ENCODE results near the gene RCCD1. TPM values are rescaled to one million over a fixed set of nuclear protein-coding genes. Genes with fewer than 3 reads are reported as not detected.

RCCD1 gene
- total RNA-seq, 2 experiments from 2014 or later, result 35.4 to 50.1 TPM

GRCh38 chr15:90953947-90954711 is 555 bp upstream of the RCCD1 start:
- Mint-ChIP-seq H3K4me1 (peaks cover 21% of the 10 kb centered on the region), H3K27me3 (no peaks in the 10 kb centered on the region), H3K27ac (peak overlapping the region; percentile 95), H3K36me3 (peaks cover 44% of the 10 kb centered on the region), H3K9me3 (ENCODE audit: low read depth) (no peaks in the 10 kb centered on the region), H3K4me3 (peak overlapping the region; percentile 86)
- no peak for DNase-seq
- no peak for ATAC-seq
- CTCF ChIA-PET, result interaction anchor here (0.9 to 6.7 kb wide), 5 partner anchors 20 to 79 kb away, joined by 3 to 101 read pairs (median 4); partner anchors contain the start of genes HDDC3 and UNC45A

GRCh38 chr15:90955624-90956273 is 1.1 kb downstream of the RCCD1 start:
- no peak for DNase-seq

GRCh38 chr15:90956274-90957030 is 1.8 kb downstream of the RCCD1 start:
- DNase-seq (peak; percentile 75), ATAC-seq (no peak)
- no peaks in the 10 kb centered on the region for H3K9me3 Mint-ChIP-seq (ENCODE audit: low read depth)
- peaks cover 37% of the 10 kb centered on the region for H3K36me3 Mint-ChIP-seq
- H3K4me1 Mint-ChIP-seq, result peaks cover 21% of the 10 kb centered on the region
- peak overlapping the region; percentile 95 for H3K27ac Mint-ChIP-seq
- peak overlapping the region; percentile 86 for H3K4me3 Mint-ChIP-seq
- CTCF ChIA-PET, result interaction anchor here (0.5 to 6.7 kb wide), 39 partner anchors 9 to 374 kb away, joined by 3 to 101 read pairs (median 5); partner anchors contain the start of genes BLM, HDDC3, UNC45A and VPS33B
- no peaks in the 10 kb centered on the region for H3K27me3 Mint-ChIP-seq

More at GRCh38 chr15:90955624-90956273, 1.1 kb downstream of the RCCD1 start:
- CTCF ChIA-PET, result interaction anchor here (0.7 to 6.7 kb wide), 35 partner anchors 9 to 373 kb away, joined by 3 to 101 read pairs (median 5); partner anchors contain the start of genes BLM, HDDC3, UNC45A and VPS33B
- H3K36me3 Mint-ChIP-seq, result peaks cover 36% of the 10 kb centered on the region
- H3K27ac Mint-ChIP-seq, result peak overlapping the region; percentile 95
- peaks cover 21% of the 10 kb centered on the region for H3K4me1 Mint-ChIP-seq
- H3K4me3 Mint-ChIP-seq, result peak overlapping the region; percentile 86
- H3K9me3 Mint-ChIP-seq (ENCODE audit: low read depth), result no peaks in the 10 kb centered on the region
- ATAC-seq, result no peak
- no peaks in the 10 kb centered on the region for H3K27me3 Mint-ChIP-seq

- Mint-ChIP-seq H3K4me1 (peaks cover 23% of the 10 kb centered on the region), H3K4me3 (peak overlapping the region; percentile 86), H3K36me3 (peaks cover 37% of the 10 kb centered on the region), H3K27ac (peak overlapping the region; percentile 14), H3K27me3 (no peaks in the 10 kb centered on the region), H3K9me3 (ENCODE audit: low read depth) (no peaks in the 10 kb centered on the region)
- CTCF ChIA-PET, result interaction anchor here (0.5 to 6.7 kb wide), 38 partner anchors 9 to 375 kb away, joined by 3 to 101 read pairs (median 5); partner anchors contain the start of genes BLM, HDDC3, UNC45A and VPS33B
- no peak for ATAC-seq
- DNase-seq, result no peak
Measured at GRCh38 chr15:90957031-90957790, 2.5 kb downstream of the RCCD1 start.

- Mint-ChIP-seq H3K27ac (peak overlapping the region; percentile 14), H3K4me3 (peak overlapping the region; percentile 61), H3K27me3 (no peaks in the 10 kb centered on the region), H3K9me3 (ENCODE audit: low read depth) (no peaks in the 10 kb centered on the region), H3K36me3 (peaks cover 35% of the 10 kb centered on the region), H3K4me1 (peaks cover 23% of the 10 kb centered on the region)
- ATAC-seq (no peak), DNase-seq (no peak)
- CTCF ChIA-PET, result interaction anchor here (1.0 to 6.7 kb wide), 17 partner anchors 8 to 314 kb away, joined by 3 to 101 read pairs (median 12); partner anchors contain the start of genes HDDC3, UNC45A and VPS33B
Measured at GRCh38 chr15:90957791-90958190, 3.1 kb downstream of the RCCD1 start.

GRCh38 chr15:90959028-90959595 is 4.4 kb downstream of the RCCD1 start:
- no peak for ATAC-seq
- H3K4me3 Mint-ChIP-seq, result no peak overlapping the region
- H3K4me1 Mint-ChIP-seq, result peaks cover 19% of the 10 kb centered on the region
- CTCF ChIA-PET, result interaction anchor here (1.6 to 3.5 kb wide), 4 partner anchors 13 to 74 kb away, joined by 4 to 16 read pairs (median 4); no protein-coding TSS in a partner anchor
- H3K27me3 Mint-ChIP-seq, result no peaks in the 10 kb centered on the region
- no peaks in the 10 kb centered on the region for H3K9me3 Mint-ChIP-seq (ENCODE audit: low read depth)
- H3K36me3 Mint-ChIP-seq, result peaks cover 37% of the 10 kb centered on the region
- DNase-seq, result no peak
- peak overlapping the region; percentile 11 for H3K27ac Mint-ChIP-seq

- ATAC-seq, result no peak
- no peak for DNase-seq
- Mint-ChIP-seq H3K4me3 (no peak overlapping the region), H3K36me3 (peaks cover 37% of the 10 kb centered on the region), H3K4me1 (peaks cover 16% of the 10 kb centered on the region), H3K27me3 (no peaks in the 10 kb centered on the region), H3K27ac (no peak overlapping the region), H3K9me3 (ENCODE audit: low read depth) (no peaks in the 10 kb centered on the region)
- CTCF ChIA-PET, result interaction anchor here (1.4 to 2.1 kb wide), 4 partner anchors 28 to 90 kb away, joined by 4 to 6 read pairs (median 4); no protein-coding TSS in a partner anchor
Measured at GRCh38 chr15:90959894-90960293, 5.2 kb downstream of the RCCD1 start.

- no peaks in the 10 kb centered on the region for H3K9me3 Mint-ChIP-seq (ENCODE audit: low read depth)
- H3K4me3 Mint-ChIP-seq, result no peak overlapping the region
- peaks cover 41% of the 10 kb centered on the region for H3K36me3 Mint-ChIP-seq
- no peak overlapping the region for H3K27ac Mint-ChIP-seq
- H3K4me1 Mint-ChIP-seq, result peaks cover 17% of the 10 kb centered on the region
- H3K27me3 Mint-ChIP-seq, result no peaks in the 10 kb centered on the region
- ATAC-seq (no peak), DNase-seq (no peak)
- CTCF ChIA-PET, result interaction anchor here (0.9 to 2.1 kb wide), 4 partner anchors 18 to 89 kb away, joined by 3 to 6 read pairs (median 4); no protein-coding TSS in a partner anchor
Measured at GRCh38 chr15:90960298-90961091, 5.8 kb downstream of the RCCD1 start.

GRCh38 chr15:90962021-90962420 is 7.3 kb downstream of the RCCD1 start:
- Mint-ChIP-seq H3K36me3 (peaks cover 50% of the 10 kb centered on the region), H3K4me3 (no peak overlapping the region), H3K4me1 (peaks cover 10% of the 10 kb centered on the region), H3K27ac (peak overlapping the region; percentile 25), H3K9me3 (ENCODE audit: low read depth) (no peaks in the 10 kb centered on the region), H3K27me3 (no peaks in the 10 kb centered on the region)
- CTCF ChIA-PET, result interaction anchor here (1.7 to 2.2 kb wide), 2 partner anchors 27 to 71 kb away, joined by 5 read pairs; partner anchors contain the start of gene UNC45A
- ATAC-seq, result no peak
- DNase-seq, result no peak

- CTCF ChIA-PET, result interaction anchor here (1.0 to 1.2 kb wide), 2 partner anchors 9 to 12 kb away, joined by 4 to 8 read pairs; no protein-coding TSS in a partner anchor
- H3K9me3 Mint-ChIP-seq (ENCODE audit: low read depth), result no peaks in the 10 kb centered on the region
- no peak overlapping the region for H3K4me3 Mint-ChIP-seq
- DNase-seq (no peak), ATAC-seq (no peak)
- peaks cover 4% of the 10 kb centered on the region for H3K4me1 Mint-ChIP-seq
- no peak overlapping the region for H3K27ac Mint-ChIP-seq
- H3K27me3 Mint-ChIP-seq, result no peaks in the 10 kb centered on the region
- peaks cover 73% of the 10 kb centered on the region for H3K36me3 Mint-ChIP-seq
Measured at GRCh38 chr15:90966262-90966661, 11.6 kb downstream of the RCCD1 start.

- Mint-ChIP-seq H3K9me3 (ENCODE audit: low read depth) (no peaks in the 10 kb centered on the region), H3K27ac (no peak overlapping the region), H3K36me3 (peaks cover 64% of the 10 kb centered on the region), H3K4me3 (no peak overlapping the region), H3K4me1 (peaks cover 2% of the 10 kb centered on the region), H3K27me3 (no peaks in the 10 kb centered on the region)
- ATAC-seq (no peak), DNase-seq (no peak)
- CTCF ChIA-PET, result interaction anchor here (0.5 to 1.9 kb wide), 2 partner anchors 11 to 1194 kb away, joined by 3 to 9 read pairs; no protein-coding TSS in a partner anchor
Measured at GRCh38 chr15:90967206-90967605, 12.5 kb downstream of the RCCD1 start.

Data from activated CD8-positive, alpha-beta memory T cell treated with anti-CD3 and anti-CD28 coated beads, Interleukin-2, amount 10 ng/mL, durations not matched to agents 7 days and 5 days (primary cell).